OCI-LY7 (cell line): Measurements from ENCODE around the gene CCDC184.

Source experiments
- CTCF ChIP-seq: fragments of 200-600 bp; sonication (generic); conservative IDR thresholded peaks from 2 replicates; pipeline ENCODE4 v1.5.1; 2014; ENCODE audit warnings: mild to moderate bottlenecking, antibody characterized with exemption, low read length, moderate library complexity, mixed read lengths
- EZH2phosphoT487 ChIP-seq: fragments of 200-600 bp; sonication (generic); IDR thresholded peaks from 2 replicates; pipeline ENCODE4 v1.6.1; 2018; ENCODE audit warnings: low read depth, borderline replicate concordance, mild to moderate bottlenecking, mixed run types, antibody characterized with exemption, low read length, moderate library complexity, mixed read lengths

GRCh38 chr12:48143898-48144297, 39.5 kb upstream of the CCDC184 start:
- no peak for TF ChIP-seq CTCF
- no peak for TF ChIP-seq EZH2phosphoT487
